HG02840 (cell line): ENCODE results near the gene AHNAK.

ENCODE experiments used
- ATAC-seq: cut with Tn5 transposase; IDR thresholded peaks from one replicate; pipeline ENCODE4 v1.9.1; 2021; ENCODE audit warnings: mild to moderate bottlenecking, moderate library complexity, moderate number of reproducible peaks; ENCODE audit not compliant: unreplicated experiment, low FRiP score

AHNAK gene

GRCh38 chr11:62413060-62413696, 133.4 kb downstream of the AHNAK start:
- ATAC-seq, result no peak

- ATAC-seq, result no peak
These were observed 135.1 kb downstream of the AHNAK start for GRCh38 chr11:62411524-62411923.

GRCh38 chr11:62410972-62411371, 135.6 kb downstream of the AHNAK start:
- ATAC-seq, result no peak

GRCh38 chr11:62409831-62410230, 136.8 kb downstream of the AHNAK start:
- ATAC-seq, result no peak

- ATAC-seq, result no peak
These were observed 140.6 kb downstream of the AHNAK start for GRCh38 chr11:62406034-62406433.

- no peak for ATAC-seq
These were observed 141.7 kb downstream of the AHNAK start for GRCh38 chr11:62404901-62405300.

GRCh38 chr11:62404435-62404834, 142.2 kb downstream of the AHNAK start:
- no peak for ATAC-seq

GRCh38 chr11:62402960-62403730, 143.5 kb downstream of the AHNAK start:
- no peak for ATAC-seq

- no peak for ATAC-seq
These were observed 144.2 kb downstream of the AHNAK start for GRCh38 chr11:62402226-62402959.

- no peak for ATAC-seq
These were observed 144.8 kb downstream of the AHNAK start for GRCh38 chr11:62401811-62402210.

- ATAC-seq, result no peak
These were observed 145.2 kb downstream of the AHNAK start for GRCh38 chr11:62401356-62401755.

- ATAC-seq, result no peak
These were observed 145.8 kb downstream of the AHNAK start for GRCh38 chr11:62400760-62401159.

- ATAC-seq, result no peak
These were observed 146.3 kb downstream of the AHNAK start for GRCh38 chr11:62400281-62400680.

- no peak for ATAC-seq
These were observed 146.7 kb downstream of the AHNAK start for GRCh38 chr11:62399878-62400266.

GRCh38 chr11:62399172-62399877, 147.3 kb downstream of the AHNAK start:
- no peak for ATAC-seq

GRCh38 chr11:62398011-62398994, 148.3 kb downstream of the AHNAK start:
- ATAC-seq, result no peak

GRCh38 chr11:62395885-62396551, 150.6 kb downstream of the AHNAK start:
- ATAC-seq, result no peak

- no peak for ATAC-seq
These were observed 151.6 kb downstream of the AHNAK start for GRCh38 chr11:62394825-62395538.
